CD4-positive, alpha-beta T cell treated with Interleukin-2 at 100 ng/mL for 4 hours (primary cell): Measurements from ENCODE around the gene ELN.

ENCODE experiments used
- DNase-seq: peaks from one replicate; pipeline ENCODE4 v3.0.0-alpha.2; 2020; ENCODE audit warnings: low spot score

The ELN gene

DNA sequence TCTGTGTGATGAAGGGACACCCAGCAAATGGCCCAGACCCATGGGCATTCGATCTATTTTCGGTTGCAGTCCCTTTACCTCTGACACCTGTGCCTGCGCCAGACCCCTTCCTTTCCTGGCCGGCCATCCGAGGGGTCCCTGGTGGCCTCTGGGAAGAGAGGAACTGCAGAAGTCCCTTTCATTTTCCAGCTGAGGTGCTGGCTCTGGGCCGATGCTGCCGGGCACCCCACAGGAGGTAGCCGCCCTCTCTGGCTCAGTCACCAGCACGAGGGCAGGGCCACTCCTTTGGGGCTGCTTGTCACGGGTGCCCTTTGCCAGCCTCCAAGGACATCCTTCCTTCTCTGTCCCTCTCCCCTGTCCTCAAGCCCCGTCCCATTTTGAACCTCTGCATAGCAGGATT, 4.2 kb upstream of the ELN start:
- DNase-seq = no peak

DNA sequence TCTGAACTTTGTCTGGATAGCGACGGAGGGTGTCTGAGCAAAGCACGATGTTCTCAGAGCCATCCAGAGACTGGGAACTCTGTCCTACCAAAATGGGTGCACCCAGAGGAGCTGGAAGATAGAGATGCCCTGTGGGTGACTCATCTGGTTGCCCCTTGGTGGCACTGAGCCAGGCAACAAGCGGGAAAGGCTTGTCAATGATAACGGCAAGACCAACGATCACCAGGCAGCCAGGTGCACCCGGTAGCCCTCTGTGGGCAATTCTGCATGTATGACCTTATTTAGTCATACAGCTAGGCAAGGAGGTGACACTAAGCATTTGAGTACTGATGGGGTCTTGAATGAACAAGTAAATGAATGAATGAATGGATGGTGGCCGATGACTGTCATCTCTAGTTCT, 2.8 kb upstream of the ELN start:
- DNase-seq = no peak

DNA sequence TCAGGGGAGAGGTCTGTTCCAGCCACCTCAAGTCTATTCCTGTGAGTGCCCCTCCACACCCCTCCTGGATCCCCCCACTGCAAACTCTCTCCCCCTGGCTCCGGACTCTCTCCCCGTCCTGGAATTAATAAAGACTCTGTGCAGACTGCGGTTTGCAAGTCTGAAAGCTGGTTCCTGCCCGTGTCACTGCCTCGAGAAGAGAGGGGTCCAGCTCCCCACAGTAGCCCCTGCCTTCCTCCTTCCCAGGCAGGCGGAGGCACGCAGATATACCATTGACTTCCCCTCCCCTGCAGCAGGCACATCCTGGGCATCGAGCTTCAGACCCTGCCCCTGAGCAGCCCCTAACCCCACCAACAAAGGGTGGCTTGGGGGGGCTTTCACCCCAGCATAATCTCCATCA, 2.2 kb upstream of the ELN start:
- no peak for DNase-seq

DNA sequence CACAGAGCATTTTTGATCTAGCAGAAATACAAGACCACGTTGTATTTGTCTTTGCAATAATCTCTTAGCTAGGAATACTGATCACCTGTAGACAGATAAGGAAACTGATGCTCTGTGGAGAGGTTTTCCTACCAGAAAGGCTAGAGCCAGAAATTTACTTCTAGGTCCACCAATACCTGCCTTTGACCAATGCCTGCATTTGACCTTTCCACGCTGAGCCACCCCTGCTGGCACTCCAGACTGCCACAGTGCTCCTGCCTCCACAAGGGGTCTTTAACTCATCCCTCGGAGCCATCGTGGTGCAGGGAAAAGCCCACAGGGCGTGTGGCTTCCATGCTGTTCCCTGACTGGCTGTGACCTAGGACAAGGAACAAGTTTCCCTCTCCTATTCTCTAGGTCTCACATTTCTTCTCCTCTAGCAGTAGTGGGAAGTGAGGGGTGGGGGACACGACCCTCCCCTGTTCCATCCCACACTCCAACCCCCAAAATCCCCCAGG, 1.5 kb upstream of the ELN start:
- DNase-seq = no peak

DNA sequence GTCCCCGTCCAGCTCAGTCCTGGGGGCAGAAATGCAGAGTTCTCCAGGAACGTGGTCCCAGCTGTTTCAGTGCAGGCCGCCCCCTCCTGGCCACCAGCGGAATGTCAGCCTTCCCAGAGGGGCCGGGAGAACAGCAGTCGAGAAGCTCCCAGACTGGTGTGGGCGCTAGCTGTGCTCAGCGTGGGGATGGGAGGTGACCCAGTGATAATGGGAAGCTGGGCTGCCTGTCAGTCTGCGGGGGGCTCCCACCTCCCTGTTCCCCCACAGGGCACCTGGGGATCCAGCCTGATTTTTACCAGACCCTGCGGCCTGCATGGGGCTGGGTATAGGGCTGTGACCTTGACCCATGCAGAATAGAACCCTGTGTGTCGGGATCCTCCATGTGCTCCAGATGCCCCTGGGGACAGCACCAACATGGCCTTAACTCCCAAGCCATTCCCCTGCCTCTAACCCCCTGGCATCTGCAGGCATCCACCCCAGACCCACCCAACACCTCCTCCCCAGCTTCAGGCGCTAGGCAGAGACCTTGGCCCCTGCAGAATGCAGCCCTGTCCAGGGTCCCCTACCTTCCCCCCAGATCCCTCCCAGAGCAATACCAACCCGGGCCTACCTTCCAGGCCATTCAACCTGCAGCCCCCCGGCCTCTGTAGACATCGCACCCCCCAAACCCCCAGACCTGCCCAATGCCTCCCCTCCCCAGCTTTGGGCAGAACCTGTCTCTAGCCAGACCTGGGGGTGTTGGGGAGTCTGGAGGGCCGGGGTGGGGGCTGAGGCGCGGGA, 880 bp upstream of the ELN start:
- DNase-seq = peak; percentile 55

DNA sequence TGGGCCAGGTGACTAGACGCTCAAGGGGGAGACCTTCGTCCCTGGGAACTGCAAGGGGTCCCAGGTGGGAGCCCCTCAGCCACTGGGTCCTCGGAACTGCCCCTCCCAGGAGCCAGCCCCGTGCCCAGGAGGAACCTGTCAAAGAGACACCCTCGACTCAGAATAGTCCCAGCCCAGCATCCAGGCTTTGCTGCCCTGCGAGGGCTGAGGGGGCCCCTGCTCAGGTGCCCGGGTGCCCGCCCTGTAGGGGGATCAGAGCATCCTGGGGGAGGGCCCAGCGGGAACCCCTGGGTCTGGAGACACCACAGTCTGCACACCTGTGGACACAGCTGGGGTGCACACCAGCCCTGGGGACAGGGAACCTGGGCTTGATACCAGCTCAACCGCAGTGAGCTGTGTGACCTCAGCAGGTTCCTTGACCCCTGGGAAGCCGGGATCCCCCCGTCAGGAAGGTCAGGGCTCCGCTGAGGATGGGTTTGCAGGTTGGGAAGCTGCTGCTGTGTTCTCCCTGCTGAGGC, 407 bp downstream of the ELN start:
- DNase-seq = no peak

DNA sequence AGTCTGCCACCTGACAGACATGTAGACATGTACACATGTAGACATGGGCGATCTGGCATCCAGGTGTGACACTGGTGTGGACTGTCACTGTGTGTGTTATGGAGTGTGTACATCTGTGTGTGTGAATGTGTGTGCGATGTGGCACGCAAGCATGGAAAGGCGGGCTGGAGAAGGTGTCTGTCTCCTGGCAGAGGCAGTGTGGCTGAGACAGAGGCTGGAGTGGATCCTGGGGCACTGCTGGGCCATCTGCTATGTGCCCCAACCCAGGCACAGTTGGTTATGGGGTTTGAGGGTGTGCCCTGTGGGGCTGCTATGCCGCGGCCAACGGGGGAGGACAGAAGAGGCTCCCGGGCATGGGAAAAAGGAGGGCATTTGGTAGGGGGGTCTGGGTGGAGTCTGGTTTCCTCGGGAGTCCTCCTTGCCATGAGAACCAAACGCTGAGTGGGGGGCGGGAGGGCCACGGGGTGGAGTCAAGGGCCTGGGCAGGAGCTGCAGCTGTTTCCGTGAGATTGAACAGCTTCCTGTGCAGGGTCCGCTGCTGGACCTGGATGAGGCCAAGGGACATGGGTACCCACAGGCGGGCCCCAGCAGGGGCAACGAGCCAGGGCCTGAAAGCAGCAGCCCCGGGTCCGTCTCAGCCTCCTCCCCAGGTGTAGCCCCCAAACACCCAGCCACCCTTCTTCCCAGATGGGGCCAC, 1.3 kb downstream of the ELN start:
- DNase-seq = no peak

DNA sequence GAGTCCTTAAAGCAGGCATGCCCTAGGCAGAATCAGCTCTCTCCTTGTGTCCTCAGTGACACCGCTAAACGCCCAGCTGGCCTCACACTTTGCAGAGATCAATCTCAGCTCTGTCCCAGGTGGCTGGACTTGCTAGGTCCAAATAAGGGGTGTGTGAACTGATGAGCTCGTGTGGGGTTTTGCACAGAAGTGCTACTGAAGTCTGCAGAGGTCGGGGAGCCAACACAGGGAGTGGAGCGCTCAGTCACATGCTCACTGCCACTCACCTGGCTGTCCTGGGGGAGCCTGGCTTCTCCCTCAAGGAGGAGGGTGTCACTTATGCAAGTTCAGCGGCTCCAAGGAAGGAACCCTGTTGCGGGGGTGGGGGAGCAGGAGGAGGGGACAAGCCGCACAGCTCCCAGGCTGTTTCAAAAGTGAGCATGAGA, 2.0 kb downstream of the ELN start:
- DNase-seq = no peak

DNA sequence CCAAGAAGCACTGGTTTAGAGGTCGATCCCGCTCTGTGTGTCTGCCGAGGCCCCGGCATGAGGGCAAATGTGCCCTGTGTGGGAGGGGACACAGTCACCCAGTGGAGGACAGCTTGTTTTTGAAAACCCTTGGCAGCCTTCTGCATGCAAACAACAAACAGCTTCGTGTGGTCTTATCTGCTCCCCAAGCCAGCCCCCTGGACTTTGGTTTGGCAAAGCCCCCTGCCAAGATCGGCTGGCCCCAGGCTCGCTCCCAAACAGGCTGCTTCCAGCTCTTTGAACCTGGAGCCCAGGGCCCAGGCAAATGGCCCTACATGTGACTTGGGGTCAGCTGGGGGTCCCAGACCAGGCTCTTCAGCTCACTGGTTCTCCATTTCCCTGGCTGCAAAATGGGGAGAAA, 2.9 kb downstream of the ELN start:
- no peak for DNase-seq

DNA sequence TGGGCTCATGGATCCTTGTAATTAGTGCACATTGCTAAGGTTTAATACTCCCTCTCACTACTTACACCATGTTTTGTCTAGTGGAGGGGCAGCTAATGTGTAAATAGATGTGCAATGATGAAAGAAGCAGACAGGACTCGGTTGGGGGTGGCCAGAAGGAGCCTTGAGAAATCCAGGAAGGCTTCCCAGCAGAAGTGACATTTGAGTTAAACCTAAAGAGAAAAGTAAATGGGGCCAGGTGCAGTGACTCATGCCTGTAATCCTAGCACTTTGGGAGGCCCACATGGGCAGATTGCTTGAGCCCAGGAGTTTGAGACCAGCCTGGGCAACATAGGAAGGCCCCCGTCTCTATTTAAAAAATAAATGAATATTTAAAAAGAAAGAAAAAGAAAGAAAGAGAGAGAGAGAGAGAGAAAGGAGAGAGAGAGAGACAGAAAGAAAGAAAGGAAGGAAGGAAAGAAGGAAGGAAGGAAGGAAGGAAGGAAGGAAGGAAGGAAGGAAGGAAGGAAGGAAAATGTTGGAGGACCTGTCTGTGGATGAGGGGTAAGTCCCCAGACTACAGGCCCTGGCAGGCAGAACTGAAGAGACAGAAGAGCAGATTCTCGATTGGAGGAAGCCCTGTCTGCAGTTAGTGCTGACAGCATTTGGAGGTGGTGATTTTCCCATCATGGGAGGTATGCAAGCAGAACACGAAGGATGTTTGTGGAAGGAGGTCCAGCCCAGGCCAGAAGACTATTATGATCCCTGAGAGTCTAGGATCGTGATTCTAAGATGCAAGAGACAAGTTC, 3.6 kb downstream of the ELN start:
- DNase-seq = no peak

DNA sequence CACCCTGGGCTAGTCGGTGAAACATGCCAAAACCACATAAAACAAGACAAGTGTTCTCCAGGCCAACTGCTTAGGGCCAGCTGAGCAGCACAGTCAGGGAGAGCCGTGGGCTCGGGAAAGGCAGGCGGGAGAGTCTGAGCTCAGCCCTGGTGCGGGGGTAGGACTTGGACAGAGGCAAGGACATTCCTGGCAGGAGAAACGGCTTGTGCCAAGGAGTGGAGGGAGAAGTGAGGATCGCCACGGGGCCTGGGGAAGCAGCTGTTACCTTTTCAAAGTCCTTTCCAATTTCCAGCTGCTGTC, 4.2 kb downstream of the ELN start:
- DNase-seq = no peak

DNA sequence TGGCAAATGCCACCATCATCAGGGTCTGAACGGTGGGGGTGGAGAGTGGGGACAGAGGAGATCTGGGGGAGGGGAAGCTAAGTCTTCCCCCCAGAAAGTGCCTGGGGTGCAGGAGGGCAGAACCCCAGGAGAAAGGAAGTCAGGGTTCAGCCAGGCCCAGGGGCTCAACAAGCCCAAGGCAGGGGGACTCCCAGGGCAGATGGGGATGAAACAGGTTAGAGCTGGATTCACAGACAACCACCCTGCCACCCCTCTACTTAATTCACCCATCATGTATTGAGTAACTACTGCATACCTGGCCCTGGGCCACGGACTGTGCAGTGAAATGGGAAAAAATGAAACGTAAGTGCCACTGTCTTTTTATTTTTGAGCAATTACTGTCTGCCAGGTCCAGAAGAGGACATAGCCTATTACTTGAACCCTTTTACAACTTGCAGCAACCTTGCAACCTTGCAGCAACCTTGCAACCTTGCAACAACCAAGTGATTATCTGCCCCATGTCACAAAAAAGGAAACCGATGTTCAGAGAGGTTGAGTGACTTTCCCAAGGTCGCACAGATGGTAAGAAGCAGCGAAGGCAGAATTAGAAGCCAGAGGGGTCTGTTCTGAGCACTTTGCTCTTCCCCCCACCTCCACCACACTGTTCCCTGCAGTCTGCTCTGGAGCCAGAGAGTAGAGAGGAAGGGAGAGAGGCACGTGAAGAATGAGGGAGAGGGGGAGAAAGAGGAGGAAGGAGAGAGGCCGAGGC, 4.8 kb downstream of the ELN start:
- no peak for DNase-seq

DNA sequence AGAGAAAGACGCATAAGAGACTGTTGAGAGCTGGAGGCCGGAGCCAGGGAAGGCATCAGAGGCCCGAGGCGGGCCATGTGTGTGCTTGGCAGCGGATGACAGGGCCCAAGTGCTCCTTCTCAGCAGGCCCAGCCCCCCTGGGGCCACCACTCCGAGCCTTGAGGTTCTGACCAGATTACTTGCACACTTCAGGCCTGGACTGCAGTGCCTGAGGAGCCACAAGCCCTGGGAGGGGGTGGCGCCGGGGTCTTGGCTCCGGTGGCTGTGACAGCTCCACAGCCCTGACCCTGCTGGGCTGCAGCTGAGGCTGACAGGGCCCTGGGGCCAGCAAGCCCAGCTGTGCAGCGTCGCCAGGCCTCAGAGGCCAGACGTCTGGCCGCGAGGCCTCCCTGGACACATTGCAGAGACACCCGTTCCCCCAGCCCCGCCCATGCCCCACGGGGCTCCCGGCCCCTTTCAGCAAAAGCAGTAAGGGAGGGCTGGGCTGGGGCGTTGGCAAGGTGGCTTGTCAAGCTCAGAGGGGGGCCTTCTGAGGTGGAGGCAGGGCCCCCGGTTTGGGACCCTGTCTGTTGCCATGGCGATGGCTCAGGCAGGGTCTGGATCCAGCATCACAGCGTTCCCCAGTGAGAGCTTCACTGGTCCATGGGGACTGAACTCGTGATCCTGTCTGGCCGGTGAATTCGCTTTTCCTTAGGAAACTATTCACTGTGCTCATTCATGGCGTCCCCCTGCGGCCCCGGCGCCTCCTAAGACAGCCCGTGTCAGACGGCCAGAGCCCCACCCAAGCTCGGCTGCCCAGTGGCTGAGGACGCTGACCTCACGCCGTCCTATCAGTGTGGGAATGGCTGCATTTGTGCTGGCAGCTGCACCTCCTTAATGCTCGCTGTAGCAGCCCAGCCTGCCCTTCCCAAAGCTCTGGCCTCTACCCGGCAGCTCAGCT, 5.7 kb downstream of the ELN start:
- no peak for DNase-seq

DNA sequence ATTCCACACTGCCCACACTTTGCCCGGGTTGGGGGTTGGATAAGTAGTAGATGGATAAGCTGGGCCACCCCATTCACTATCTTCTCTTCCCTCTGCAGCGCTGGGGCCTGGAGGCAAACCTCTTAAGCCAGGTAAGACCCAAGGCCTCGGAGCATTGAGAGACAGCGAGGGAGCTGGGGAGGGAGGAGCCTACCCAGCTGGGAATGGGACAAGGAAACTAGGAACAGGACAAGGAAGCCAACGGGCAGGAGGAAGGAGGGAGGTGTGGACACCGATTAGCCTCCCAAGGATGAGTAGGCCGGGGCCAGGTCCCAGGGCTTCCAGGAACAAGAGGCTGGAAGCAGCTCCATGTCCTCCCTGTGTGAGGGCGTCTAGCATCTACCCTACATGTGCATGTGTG, 9.6 kb downstream of the ELN start:
- no peak for DNase-seq

DNA sequence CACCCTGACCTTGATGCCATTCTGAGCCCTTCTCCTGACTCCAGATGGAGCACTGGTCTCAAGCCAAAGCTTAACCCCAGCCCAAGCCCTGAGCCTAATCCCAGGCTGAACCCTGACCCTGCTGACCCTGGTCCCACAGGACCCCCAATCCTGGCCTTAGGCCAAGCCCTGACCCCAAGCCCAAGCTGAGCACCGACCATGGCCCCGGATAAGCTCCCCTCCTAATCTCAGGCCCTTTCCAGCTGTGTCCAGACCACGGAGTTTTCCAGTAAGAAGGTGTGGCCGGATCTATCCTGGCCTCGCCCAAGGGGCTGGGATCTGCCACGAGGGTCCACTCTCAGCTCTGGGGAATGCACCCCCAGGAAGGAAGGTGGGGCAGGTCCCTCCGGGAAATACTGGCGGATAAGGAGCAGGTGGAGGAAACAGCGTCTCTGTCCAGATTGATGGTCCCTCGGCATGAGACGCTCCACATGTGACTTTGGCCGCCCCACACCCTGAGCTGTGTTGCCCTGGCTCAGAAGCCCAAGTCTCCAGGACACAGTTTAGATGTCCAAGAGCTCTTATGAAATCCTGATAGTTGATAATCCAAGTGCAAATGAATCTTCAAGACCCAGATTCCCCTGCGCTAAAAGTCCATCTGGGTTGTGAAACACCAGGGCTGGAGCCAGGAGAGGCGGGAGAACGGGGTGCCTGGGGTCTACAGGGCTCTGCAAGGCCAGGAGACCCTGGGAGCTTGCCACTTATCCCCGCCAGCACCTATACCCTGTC, 10.4 kb downstream of the ELN start:
- DNase-seq = no peak

DNA sequence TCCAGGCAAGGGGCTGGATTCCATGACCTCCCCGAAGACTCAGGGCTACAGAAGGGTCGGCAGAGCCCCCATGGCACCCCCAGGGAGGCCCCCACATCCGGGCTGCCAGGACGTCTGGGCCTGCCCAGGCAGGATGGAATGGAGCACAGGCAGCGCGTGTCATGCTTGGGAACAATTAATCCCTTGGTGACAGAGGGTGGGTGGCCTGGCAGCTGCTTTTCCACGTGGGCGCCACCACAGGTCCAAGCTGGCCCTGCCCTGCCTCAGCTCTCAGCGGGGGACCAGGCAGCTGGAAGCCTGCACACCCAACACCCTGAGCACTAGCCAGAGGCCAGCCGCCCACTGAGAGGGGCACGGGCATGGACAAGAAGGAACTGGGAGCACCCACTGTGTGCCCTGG, 11.4 kb downstream of the ELN start:
- DNase-seq = no peak

DNA sequence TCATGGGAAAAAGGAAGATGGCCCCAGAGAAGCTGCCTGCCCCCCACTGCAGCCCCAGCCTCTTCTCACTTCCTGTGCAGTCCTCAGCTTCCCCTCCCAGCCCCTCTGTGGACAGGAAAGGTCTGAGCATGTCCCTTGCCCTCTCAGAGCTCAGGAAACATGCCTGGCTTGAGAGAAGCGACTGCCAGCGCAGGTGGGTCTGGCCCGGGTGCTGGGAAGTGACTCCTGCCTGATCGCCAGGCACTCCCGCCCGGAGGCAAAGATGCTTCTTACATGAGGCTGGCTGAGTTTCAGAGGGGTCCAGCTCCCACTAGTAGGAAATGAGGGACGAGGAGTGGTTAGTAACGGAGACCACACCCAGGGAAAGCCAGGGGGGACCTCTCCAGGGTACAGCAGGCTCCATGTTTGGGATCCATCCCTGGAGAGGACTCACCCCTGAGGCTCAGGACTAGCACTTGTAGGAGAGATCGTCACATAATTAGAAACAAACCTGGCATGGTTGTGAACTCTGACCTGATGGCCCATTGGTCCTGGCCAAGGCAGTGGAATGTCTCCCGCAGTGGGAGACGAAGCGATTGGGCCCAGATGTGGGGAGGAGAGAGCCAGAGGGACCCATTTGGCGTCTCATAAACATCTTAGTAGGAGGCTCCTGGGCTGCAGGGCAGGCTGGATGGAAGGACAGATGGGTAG, 12.3 kb downstream of the ELN start:
- DNase-seq = no peak

DNA sequence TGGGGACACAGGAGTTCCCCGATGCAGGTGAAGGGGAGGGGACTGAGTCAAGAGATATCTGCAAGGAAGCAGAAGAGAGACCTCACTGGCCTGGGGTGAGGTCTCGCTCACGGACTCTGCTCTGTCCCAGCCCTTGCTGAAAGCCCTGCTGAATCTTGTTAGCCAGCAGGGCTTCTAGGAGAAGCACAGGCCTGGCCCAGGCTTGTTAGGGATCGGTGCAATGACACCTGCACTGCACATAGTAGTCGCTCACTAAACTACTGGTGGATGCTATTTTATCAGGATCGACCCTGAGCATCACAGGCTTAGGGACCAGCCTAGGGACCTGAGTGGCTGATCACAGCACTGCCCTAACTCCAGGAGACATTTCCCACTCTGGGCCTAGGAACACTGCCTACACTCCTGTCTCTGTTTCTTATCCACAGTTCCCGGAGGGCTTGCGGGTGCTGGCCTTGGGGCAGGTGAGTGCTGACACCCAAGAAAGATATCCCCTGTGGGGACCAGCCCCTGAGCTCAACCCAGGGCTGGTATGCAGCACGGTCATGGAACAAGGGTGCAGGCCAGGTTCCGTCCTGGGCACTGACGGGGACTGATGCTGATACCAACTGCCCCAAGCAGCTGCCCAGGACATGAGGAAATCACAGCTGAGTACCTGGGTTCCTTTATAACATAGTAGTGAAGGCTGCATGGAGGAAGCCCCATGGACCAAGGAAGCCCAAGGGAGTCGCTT, 13.0 kb downstream of the ELN start:
- DNase-seq = no peak
